ENCODE results near the gene NKRF.

NKRF gene

GRCh38 chrX:119605464-119606279 is 552 bp downstream of the NKRF start:
- Mint-ChIP-seq H3K36me3 (ENCODE audit: low read depth) (peaks cover 4% of the 10 kb centered on the region), H3K4me3 (peak overlapping the region; percentile 96 to 99 (median 97)), H3K27me3 (ENCODE audit: low read depth) (no peaks in the 10 kb centered on the region), H3K9me3 (peaks cover 7% of the 10 kb centered on the region), H3K27ac (peak overlapping the region; percentile 94 to 97 (median 96)), H3K4me1 (peaks cover 19% of the 10 kb centered on the region)
- no peak for TF ChIP-seq CTCF (IDR thresholded peaks at IDR 0.05; ENCODE audit: unreplicated experiment in 3 of 3)

GRCh38 chrX:119604766-119605463 is 1.3 kb downstream of the NKRF start:
- peaks cover 4% of the 10 kb centered on the region for H3K36me3 Mint-ChIP-seq (ENCODE audit: low read depth)
- peak overlapping the region; percentile 77 to 93 (median 91) for H3K27ac Mint-ChIP-seq
- TF ChIP-seq CTCF (IDR thresholded peaks at IDR 0.05; ENCODE audit: unreplicated experiment in 3 of 3) = no peak
- no peaks in the 10 kb centered on the region for H3K27me3 Mint-ChIP-seq (ENCODE audit: low read depth)
- peaks cover 3% of the 10 kb centered on the region for H3K9me3 Mint-ChIP-seq
- H3K4me1 Mint-ChIP-seq = peaks cover 14% of the 10 kb centered on the region
- H3K4me3 Mint-ChIP-seq = peak overlapping the region; percentile 96 to 97 (median 96)

GRCh38 chrX:119602701-119603255 is 3.4 kb downstream of the NKRF start:
- Mint-ChIP-seq H3K27me3 (ENCODE audit: low read depth) (no peaks in the 10 kb centered on the region), H3K4me3 (no peak overlapping the region), H3K27ac (no peak overlapping the region), H3K9me3 (peaks cover 3% of the 10 kb centered on the region), H3K4me1 (peaks cover 14% of the 10 kb centered on the region), H3K36me3 (ENCODE audit: low read depth) (peaks cover 10% of the 10 kb centered on the region)
- no peak for TF ChIP-seq CTCF (IDR thresholded peaks at IDR 0.05; ENCODE audit: unreplicated experiment in 3 of 3)

- Mint-ChIP-seq H3K9me3 (no peaks in the 10 kb centered on the region), H3K27ac (no peak overlapping the region), H3K4me3 (no peak overlapping the region), H3K27me3 (ENCODE audit: low read depth) (no peaks in the 10 kb centered on the region), H3K36me3 (ENCODE audit: low read depth) (peaks cover 31% of the 10 kb centered on the region), H3K4me1 (no peaks in the 10 kb centered on the region)
- TF ChIP-seq CTCF (IDR thresholded peaks at IDR 0.05; ENCODE audit: unreplicated experiment in 3 of 3) = no peak
Observed at GRCh38 chrX:119589810-119590209, 16.4 kb downstream of the NKRF start.

- H3K9me3 Mint-ChIP-seq = no peaks in the 10 kb centered on the region
- no peaks in the 10 kb centered on the region for H3K36me3 Mint-ChIP-seq (ENCODE audit: low read depth)
- no peaks in the 10 kb centered on the region for H3K4me1 Mint-ChIP-seq
- no peak for TF ChIP-seq CTCF (IDR thresholded peaks at IDR 0.05; ENCODE audit: unreplicated experiment in 3 of 3)
- no peak overlapping the region for H3K4me3 Mint-ChIP-seq
- no peaks in the 10 kb centered on the region for H3K27me3 Mint-ChIP-seq (ENCODE audit: low read depth)
- H3K27ac Mint-ChIP-seq = no peak overlapping the region
Observed at GRCh38 chrX:119583431-119584059, 22.7 kb downstream of the NKRF start.
